Putamen (tissue), 1 donor: ENCODE results near the gene NRP1.

ENCODE experiments used
- DNase-seq: peaks from one replicate; pipeline ENCODE4 v3.0.0-alpha.2; 2016; ENCODE audit warnings: low spot score

The NRP1 gene

DNA sequence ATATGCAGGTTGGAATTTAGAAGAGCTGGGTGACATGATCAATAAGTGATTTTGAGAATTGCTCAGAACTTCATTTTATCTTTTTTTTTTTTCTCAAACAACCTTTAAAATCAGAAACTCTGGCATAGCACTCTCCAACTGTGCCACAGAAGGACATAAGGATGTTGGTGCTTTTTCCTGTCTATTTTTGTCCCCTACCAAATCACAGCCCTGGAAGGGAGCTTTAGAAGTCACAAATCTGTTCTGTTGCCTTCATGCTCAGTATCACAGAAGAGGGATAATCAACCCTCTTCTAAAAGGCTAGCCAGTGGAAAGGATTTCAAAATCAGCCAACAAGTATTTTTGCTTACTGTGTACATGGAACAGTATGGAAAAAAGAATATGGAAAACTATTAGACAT, 14.8 kb upstream of the NRP1 start:
- no peak for DNase-seq

DNA sequence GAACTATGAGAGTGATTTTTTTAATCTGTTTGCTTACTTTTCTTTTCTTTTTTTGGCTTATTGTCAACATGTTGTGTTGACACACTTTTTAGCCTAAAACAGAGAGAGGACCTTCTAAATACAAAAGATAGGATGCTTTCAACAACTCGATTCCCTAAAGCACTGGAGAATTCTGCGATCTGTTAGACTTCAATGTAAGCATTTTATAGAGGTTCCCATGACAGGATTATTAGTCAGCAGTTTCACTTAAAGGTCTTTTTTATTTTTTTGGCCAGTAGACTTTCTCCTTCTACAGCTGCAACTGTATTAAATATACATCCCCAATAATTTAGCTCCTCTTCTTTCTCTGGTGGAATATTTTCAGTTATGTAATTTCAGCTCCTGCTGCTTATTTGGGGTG, 12.7 kb upstream of the NRP1 start:
- no peak for DNase-seq

DNA sequence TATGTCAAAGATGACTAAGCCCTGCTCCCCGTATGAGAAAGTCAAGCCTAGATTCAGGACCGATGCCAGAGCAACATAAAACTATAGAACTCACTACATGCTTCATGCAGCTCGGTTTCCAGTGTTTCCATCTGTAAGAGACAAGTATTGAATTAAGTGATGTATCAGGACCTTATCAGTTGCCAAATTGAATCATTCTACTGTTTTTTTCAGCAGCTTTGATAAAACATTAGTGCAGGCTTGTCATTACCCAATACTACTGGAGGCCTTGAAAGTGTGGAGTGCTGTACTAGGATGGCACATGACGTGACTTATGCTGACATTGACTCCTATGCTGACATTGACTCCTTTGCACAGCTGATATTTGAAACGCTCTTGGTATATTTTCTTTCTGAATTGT, 10.8 kb upstream of the NRP1 start:
- DNase-seq: no peak

DNA sequence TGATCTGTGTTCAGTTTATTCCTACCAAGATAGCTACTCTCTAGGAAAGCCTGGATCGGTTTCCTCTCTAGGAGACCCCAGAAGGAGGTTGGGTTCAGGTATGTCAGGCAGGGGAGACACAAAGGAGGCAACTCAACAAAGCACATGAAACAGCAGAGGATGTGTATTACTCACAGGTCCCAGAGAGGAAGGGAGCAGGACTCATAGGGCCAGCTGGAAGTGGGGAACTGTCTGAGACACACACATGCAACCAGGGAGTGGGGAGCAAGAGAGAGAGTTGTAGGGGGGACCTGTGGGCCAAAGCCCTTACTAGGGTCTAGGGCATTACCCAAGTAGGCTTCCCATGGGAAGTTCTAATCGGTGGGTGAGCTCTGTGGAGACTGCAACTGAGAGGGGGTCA, 10.2 kb upstream of the NRP1 start:
- DNase-seq: no peak

DNA sequence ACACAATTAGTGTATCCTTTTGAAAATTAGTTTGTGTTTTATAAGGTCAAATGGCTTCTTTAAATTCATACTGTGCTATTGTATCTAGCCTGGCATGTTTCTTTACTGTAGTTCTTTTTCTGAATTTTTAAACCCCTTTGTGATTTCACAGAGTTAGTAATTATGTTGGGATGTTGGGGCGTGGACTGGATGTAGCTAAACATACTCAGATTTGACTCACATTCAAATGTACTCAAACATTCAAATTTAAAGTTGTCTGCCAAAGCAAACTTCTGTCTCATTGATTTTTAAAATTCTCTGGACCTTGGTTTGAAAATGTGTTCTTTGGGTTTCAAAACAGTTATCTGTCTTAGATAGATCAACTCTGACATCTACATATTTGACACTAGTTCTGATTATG, 7.2 kb upstream of the NRP1 start:
- DNase-seq: no peak

DNA sequence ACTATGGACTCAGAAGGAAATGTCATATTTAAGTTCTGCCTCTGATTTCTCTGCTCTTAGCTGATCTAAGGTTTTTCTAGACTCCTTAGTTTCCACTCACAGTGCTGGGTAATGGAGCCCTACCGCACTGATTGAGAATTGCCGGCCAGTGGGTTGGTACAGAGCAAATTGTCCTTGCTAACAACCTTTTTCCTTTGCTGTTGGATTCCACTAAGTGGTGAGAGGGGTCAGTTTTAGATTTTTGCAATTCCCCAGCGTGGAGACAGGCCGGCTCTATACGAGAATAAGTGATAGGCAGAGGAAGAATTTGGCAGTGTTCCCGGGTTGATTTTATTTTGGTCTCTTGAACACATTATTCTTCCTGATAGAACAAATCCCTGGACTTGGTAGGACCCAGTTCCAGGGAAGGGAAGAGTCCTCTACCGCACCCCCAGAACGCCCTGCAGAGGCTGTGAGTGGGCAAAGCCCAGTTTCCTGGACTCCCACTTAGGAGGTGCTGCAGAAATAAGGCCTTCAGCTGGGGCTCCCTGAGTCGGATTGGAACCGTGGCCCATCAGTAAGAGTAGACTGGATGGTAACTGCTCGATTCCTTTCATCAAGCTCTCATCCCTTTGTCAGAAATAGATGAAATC, 3.0 kb upstream of the NRP1 start:
- no peak for DNase-seq

DNA sequence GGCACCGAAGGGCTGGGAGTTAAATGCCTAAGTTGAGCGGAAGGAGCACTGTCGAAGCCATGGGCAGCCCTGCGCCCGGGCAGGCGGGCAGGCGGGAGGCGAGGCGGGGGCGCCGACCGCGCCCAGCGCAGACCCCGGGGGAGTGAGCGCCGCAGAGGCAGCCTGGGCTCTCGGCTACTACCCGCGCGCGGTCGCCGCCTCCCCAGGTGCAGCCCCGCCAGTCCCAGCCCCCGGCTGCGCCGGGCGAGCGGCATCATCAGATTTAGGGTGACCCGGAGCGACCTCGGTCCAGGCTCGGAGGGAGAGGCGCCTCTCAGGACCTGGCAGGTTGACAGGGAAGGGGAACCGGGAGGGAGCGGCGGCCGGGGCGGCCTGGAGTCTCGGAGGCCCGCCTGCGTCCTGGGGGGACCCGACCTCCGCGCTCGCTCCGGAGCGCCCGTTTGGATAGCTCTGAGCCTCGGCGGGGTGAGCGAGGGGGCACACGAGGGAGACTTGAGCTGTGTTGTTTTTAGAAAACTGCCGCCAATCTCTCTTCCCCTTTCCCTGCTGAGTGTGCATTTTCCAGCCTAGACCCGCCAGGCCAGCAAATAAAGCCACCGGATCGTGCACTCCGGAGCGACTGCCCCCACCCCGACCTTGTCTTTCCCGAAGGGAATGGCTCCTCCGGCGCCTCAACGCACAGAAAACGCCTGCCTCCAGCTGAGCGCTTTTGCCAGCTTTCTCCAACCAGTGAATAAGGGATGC, 2.3 kb upstream of the NRP1 start:
- DNase-seq: no peak

DNA sequence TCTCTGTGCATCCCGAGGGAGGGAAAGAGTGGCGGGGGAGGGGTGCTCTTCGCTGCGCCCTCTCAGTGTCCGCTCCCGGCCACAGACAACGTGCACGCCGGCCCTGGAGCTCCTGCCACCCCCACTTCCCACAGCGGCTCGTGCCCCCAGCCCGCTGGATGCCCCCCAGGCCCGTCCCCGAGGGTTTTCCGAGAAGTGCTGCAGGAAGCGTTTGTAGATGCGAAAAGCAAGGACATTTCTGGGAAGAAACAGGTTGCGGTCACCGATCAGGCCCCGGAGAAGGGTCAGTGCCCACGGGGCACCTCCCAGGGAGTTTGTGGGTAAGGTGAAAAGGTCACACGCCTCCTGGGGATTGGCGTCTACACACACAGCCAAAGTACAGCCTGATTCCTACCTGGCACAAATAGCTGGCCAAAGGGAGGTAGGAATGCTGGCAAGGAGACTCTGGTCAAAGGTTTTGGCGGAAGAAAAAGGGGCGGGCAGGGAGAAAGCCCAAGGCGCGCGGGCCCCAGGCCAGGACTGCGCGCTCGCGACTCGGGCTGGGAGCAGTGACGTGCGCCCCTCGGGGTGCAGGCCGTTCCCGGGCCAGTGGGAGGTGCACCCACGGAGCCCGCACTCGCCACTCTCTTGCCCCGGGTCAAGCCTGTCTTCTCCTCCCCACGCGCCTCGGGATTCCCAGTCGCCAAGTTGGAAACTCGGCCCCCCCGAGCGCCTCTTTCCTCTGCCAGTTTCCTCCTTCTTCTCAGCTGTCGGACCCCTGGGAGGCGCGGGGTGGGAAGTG, 1.5 kb upstream of the NRP1 start:
- DNase-seq: no peak

DNA sequence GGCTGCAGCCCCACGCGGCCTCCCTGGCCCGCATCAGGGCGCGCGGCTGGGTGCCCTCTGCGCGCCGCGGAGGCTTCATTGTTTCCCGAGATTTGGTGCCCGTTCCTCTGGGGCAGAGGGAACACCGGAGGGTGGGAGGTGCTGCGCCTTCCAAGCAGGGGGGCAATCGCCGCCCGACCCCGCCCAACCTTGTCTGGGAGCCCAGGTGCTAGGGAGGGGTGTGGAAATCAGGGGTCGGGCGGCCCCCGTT, 1.0 kb upstream of the NRP1 start:
- DNase-seq: no peak

DNA sequence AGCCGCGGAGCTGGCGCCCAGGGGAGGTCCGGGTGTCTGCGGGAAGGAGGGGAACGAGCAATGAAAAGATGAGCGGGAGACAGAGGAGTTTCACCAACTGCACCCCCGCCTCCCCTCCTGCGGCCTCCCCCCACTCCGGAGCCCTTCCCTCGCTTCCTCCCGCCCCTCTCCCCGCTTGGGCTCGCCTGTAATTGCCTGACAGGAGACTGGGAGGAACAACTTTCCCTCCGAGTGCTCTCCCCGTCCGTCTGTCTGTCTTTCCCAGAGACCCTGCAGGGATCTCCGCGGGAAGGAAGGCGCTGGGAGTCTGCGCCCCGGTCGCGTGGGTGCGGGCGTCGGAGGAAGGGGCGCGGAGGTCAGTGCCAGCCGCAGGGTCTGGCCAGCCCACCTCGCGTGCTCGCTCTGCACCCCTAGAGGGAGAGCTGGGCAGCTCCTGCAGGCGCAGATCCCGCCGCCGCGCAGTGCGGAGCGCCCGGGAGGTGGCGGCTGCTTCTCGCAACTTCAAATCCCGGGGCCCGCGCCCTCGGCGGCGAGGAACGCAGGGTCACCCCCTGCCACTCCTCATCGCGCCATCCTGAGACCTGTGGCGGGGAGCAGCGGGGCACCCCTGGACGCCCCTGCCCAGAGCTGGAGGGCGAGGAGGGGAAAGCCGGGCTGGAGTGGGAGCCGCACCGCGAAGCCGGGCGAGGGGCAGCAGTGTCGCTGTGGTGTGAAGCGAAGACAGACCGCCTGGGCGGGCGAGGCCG, 511 bp upstream of the NRP1 start:
- peak; percentile 56 for DNase-seq

DNA sequence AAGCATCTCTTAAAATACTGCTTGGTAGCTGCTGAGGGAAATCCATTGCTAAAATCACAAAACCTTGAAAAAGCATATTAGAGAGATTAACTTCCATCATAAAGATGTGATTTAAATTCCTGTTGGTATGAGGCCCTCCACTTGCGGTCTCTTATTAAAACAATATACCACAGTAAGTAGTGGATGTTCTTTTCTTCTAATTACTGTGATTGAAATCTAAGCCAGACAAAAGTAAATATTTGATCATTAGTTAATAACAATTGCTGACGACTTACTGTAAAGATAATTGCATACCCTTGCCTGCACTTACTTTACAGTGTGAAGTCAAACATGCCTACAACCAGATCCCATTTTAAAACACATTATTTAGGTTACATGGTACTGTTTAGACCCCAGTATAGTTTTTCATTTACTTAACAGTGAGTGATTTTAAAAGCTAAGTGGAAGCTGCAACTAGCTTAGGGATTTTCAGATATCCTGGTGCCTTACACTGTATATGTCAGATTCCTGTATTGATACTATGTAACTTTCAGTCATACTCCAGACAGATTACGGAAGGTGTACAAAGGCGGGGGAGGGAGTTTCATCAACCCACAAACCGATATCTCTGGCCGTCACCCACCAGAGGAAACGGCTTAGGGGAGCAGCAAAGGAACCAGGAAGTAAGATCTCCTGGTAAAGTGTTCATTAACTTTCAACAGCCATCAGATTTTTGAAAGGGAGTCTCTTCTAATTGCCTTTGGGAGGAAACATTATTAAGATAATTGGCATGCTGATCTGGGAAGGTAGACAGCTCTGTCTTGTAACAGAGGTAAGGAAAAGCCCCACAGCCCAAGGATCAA, 986 bp downstream of the NRP1 start:
- DNase-seq: no peak

DNA sequence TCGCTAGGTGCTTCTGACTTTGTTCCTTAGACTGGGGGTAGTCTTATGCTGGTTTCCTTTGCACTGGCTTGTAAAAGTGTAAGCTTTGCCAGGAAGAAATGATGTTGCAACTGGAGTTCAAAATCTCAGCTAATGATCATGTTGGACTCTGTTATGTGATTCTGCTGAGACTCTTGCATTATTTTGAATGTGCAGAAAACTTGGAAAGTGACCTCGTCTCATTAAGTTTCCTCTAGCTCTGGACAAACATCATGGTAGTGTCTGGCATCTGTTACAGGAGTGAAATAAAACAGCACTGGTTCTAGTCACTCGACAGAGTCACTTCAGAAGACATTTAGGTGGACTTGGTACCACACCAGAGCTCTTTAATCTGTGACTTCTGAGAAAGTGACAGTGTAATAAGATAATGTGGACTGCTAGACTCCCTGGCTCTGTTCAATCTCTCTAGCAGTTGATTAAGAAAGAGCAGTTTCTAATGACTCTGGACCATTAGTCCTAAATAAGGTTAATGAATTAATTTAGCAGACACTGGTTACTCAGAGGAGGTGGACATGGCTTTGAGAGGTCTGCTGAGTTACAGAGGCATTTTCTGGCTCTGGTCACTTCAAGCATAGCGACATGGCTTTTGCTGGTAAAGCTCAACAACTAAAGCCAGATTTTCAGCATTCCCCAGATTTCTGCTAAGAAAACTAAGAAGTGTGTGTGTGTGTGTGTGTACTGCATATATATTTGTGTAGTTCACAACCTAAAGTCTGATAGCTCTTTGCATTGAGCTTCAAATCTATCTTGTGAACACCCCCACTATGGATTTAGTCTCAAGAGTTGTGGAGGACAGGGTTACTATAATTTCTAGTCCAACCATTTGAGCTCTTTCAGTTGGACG, 2.0 kb downstream of the NRP1 start:
- no peak for DNase-seq

DNA sequence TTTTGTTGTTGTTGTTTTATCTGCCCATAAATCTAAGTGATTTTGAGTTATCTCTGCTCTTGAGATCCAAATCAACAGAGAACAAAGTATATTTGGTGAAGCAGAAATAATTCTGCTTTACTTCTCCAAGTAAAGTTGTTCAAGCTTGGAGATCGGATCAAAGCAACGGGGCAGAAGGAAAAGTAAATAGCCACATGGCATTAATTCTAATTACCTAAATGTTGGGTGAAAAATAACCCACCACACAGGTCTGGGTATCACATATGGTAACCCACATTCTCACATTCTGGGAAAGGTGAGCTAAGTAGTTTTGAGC, 3.1 kb downstream of the NRP1 start:
- DNase-seq: no peak

DNA sequence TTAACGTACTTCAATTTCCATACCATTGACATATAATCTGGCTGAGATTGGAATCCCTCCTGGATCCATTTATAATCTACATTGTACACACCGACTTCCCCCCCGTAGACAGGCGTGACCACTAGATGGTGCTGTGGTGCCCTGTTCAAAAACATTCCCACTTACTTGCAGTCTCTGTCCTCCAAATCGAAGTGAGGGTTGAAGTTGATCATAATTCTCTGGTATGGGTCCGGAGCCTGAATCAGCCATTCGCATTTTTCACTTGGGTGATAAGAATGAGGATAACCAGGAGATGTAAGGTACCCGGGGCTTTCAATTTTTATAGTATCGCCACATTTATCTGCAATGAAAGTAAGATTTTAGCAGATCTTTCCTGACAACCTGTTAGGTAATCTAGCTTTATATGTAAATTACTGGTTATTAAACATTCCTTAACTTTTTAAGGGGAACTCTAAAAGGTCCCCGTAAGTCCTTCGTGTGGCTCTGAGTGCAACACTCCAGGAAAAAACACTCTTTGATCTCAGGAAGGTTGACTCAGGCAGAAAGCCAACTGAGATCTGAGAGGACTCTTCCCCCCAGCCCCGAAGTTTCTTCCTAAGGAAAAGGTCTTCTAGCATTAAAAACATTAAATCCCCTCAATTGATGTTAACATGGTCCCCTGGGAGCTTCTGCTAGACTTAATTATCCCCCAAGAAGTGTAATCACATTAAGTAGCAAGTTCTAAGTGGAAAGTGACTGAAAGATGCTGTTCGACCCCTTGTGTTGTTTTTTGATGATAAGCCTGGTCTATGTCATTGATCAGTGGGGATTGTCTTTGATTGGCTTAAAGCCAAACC, 3.7 kb downstream of the NRP1 start:
- DNase-seq: peak; percentile 79

DNA sequence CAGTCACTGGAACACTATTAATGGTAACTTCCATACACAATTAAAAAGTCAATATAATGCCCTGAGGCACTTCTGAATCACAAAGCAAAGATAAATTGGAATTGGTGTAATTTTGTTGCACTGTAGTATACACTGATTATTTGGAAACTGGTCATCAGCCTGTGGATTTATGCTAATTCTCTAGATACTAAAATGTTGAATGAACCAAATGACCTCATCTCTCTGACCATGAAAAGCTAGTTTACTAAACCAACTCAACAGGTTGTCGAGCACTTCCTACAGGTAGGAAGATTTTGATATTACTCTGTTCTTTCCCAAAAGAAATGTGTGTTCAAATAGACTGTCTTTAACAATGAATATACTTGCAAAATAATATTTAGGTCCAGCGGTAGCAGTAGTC, 5.3 kb downstream of the NRP1 start:
- DNase-seq: no peak

DNA sequence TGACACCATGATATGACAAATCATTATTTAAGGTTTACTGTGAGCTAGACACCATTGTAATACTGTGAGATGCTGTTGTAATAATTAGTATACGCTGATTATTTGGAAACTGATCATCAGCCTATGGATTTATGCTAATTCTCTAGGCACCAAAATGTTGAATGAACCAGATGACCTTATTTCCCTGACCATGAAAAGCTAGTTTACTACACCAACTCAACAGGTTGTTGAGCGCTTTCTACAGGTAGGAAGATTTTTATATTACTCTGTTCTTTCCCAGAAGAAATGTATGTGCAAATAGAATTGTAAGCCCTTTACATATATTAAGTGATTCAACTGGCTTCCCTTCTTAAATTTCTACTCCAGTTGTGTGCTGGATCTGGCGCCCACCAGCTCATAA, 6.2 kb downstream of the NRP1 start:
- DNase-seq: no peak

DNA sequence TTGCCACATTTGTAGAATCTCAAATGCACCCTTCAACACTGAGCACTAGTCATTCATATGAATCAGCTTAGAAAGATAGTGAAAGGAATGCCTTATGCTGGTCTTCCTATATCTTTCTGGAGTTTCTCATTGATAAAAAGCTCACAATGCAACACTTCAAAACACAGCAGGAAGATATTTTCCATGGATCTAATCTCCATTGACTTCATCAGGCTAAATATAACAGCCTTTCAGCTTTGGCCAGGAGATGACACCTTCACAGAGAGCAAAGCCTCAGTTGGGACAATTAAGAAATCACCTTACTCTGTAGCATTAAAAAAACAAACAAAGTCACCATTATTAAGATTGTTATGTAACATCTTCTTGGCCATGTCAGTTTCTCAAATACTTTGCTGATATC, 6.7 kb downstream of the NRP1 start:
- no peak for DNase-seq

DNA sequence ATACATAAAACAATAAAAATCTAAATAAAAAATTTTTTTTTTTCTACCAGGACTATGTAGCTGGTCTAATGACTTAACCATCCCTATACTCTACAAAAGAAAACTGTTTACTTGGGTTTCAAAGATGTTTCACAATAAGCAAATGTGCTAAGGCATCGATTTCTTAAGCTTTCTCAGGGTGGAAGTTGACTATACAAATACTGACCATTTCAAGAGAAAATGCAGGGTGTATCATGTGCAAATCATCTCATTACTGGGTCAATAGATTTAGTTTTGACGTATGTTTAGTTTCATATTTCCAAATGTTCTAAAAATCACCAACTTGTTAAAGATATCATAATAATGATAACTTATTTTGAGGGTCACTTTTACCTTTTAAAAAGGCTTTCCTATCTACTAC, 7.5 kb downstream of the NRP1 start:
- no peak for DNase-seq

DNA sequence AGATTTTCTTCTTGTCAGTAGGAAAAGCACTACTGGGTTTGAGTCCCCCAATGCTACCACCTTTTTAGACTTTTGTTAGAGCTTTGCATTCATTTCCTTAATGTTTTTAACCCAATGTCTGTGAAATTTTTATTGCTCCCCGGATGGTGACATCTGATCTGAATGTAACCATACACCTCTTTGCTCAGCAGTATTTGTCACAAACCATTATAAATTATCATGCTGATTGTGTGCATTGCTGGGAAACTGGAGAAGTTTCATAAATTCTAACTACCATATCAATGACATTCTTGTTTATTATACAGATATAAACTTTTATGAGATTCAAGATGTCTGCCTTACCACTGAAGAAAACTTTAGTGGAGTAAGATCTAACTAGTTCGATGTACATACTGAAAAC, 8.5 kb downstream of the NRP1 start:
- no peak for DNase-seq

DNA sequence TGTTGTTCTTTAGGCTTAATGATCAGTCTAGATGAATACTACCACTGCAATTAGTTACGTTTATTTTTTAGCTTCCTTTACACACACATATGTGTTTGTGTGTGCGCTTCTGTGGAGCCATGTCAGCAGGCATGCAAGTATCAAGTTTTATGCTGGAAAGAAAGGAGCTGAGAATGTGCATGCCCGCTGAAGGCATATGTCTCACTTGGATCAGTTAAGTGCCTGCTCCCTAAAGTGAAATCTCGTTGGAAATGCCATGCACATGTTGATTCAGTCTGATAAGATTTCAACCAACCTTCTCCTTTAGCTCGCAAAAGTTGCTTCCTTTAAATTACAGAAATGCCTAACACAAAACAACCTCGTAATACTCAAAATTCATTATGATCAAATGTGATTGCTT, 10.7 kb downstream of the NRP1 start:
- no peak for DNase-seq
